Neutrophil (primary cell): ENCODE results near the gene POU1F1.

Experiments
- H3K27ac ChIP-seq: fragments of 200-600 bp; sonication (generic); 2 replicates; pipeline ENCODE4 v1.5.1; 2016; ENCODE audit warnings: mild to moderate bottlenecking, moderate library complexity
- H3K27me3 ChIP-seq: fragments of 200-600 bp; sonication (generic); 2 replicates; pipeline ENCODE4 v1.6.0; 2016; ENCODE audit warnings: mild to moderate bottlenecking
- H3K36me3 ChIP-seq: fragments of 200-600 bp; sonication (generic); 2 replicates; pipeline ENCODE4 v1.5.1; 2017
- H3K4me1 ChIP-seq, 2 experiments: fragments of 200-600 bp in 1 of 2; sonication (generic) in 1 of 2; 1 replicate in 1 of 2; 2 replicates in 1 of 2; pipeline versions ENCODE4 v1.5.1 to v1.6.1; 2013 to 2016; ENCODE audit warnings: low read depth in 1 of 2, low read length in 1 of 2, mild to moderate bottlenecking in 1 of 2, moderate library complexity in 1 of 2; ENCODE audit not compliant: control insufficient read depth in 1 of 2, insufficient read depth in 1 of 2
- H3K4me3 ChIP-seq, 2 experiments: fragments of 200-600 bp in 1 of 2; sonication (generic) in 1 of 2; 1 replicate in 1 of 2; 2 replicates in 1 of 2; pipeline ENCODE4 v1.5.1; 2013 to 2016; ENCODE audit warnings: low read depth in 1 of 2, low read length in 1 of 2, mild to moderate bottlenecking in 1 of 2, moderate library complexity in 1 of 2
- H3K9me3 ChIP-seq: fragments of 200-600 bp; sonication (generic); 2 replicates; pipeline ENCODE4 v1.5.1; 2016
- TF ChIP-seq, protein P1 (sequence below): fragments of 200-600 bp; sonication (generic); IDR thresholded peaks from 2 replicates; pipeline ENCODE4 v1.5.1; 2016; ENCODE audit warnings: antibody characterized with exemption

POU1F1 gene

DNA sequence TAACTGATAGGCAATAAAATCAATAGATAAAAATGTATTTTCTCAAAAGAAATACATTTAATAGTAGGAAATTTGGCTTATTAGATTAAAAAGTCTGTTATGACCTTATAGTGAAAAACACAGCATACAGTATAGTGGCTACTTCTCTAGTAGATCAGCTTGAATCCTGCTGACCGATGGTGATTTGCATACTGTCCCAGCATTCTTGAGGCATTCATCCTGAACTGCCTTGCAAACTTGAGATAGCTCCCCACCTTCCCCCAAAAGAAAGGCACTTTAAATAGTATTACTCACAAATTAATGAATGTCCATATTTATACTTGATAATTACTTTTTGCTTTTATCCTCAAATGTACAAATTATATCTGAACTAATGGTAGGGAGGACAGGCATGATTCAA is 42.6 kb downstream of the POU1F1 start:
- Histone ChIP-seq H3K27ac (no peak overlapping the region), H3K4me1 (peaks cover 3 to 4% of the 10 kb centered on the region in 2 experiments), H3K36me3 (peaks cover 3% of the 10 kb centered on the region), H3K27me3 (no peaks in the 10 kb centered on the region), H3K9me3 (no peaks in the 10 kb centered on the region), H3K4me3 (no peak overlapping the region)
- TF ChIP-seq, protein P1, sequence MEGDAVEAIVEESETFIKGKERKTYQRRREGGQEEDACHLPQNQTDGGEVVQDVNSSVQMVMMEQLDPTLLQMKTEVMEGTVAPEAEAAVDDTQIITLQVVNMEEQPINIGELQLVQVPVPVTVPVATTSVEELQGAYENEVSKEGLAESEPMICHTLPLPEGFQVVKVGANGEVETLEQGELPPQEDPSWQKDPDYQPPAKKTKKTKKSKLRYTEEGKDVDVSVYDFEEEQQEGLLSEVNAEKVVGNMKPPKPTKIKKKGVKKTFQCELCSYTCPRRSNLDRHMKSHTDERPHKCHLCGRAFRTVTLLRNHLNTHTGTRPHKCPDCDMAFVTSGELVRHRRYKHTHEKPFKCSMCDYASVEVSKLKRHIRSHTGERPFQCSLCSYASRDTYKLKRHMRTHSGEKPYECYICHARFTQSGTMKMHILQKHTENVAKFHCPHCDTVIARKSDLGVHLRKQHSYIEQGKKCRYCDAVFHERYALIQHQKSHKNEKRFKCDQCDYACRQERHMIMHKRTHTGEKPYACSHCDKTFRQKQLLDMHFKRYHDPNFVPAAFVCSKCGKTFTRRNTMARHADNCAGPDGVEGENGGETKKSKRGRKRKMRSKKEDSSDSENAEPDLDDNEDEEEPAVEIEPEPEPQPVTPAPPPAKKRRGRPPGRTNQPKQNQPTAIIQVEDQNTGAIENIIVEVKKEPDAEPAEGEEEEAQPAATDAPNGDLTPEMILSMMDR = no peak

DNA sequence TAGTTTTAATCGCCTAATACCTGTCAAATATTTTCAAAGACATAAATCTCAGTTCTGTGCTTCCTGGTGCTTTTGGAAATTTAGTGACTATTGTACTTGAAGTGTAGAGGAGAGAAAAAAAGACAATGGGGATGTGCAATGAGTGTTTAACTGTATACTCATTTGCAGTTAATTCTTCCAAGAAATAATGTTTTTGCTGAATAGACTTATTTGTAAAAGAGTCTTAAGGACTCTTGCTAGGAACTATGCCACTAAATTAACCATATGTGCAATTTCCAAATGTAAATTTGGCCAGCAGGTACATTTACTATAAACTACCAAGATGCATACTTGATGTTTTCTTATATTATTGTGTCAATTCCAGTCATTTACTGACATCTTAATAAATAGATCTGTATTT is 47.3 kb downstream of the POU1F1 start:
- no peak overlapping the region for H3K4me3 ChIP-seq
- H3K27me3 ChIP-seq = peaks cover 19% of the 10 kb centered on the region
- no peaks in the 10 kb centered on the region for H3K36me3 ChIP-seq
- peaks cover 15 to 21% of the 10 kb centered on the region in 2 experiments for H3K4me1 ChIP-seq
- H3K9me3 ChIP-seq = no peaks in the 10 kb centered on the region
- TF ChIP-seq, protein P1 = no peak
- no peak overlapping the region for H3K27ac ChIP-seq

DNA sequence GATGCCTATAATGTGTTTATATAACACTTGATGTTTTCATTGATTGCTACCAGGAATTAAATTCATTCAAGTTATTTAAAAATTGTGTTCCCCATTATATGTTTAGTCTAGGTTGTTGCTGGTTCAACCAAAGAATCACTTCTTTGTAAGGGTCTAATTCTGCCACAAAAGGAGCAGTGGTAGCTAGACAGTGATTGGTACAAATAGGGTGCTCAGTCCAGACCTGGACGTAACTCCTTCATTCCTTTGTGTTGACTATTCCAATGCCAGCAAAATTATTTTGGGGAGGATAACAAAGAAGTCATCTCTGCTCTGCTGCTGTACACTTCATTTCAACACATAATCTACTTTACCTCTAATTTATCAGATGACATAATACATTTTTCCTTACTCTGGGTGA is 48.1 kb downstream of the POU1F1 start:
- peaks cover 15 to 21% of the 10 kb centered on the region in 2 experiments for H3K4me1 ChIP-seq

DNA sequence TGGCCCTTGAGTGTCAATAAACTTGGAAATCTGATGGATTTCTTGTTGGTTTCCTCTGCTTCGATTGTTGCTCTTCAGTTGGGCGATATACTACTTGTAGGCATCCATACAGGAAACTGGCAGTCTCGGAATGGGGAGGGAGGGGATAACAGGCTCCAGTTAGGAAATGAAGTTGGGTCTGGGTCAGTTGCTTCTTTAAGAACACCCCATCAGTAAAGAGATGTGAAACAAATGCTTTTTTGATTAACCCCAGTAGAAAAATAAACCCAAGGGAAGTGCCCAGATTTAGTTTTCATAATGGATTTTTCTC is 48.6 kb downstream of the POU1F1 start:
- no peaks in the 10 kb centered on the region for H3K9me3 ChIP-seq
- TF ChIP-seq, protein P1 = no peak
- no peaks in the 10 kb centered on the region for H3K36me3 ChIP-seq
- peaks cover 15 to 21% of the 10 kb centered on the region in 2 experiments for H3K4me1 ChIP-seq
- peaks cover 30% of the 10 kb centered on the region for H3K27me3 ChIP-seq
- peak overlapping the region; percentile 79 to 89 for H3K4me3 ChIP-seq
- H3K27ac ChIP-seq = peak overlapping the region; percentile 93

More for the DNA sequence above, 48.1 kb downstream of the POU1F1 start:
- Histone ChIP-seq H3K27ac (no peak overlapping the region), H3K9me3 (no peaks in the 10 kb centered on the region), H3K27me3 (peaks cover 26% of the 10 kb centered on the region), H3K4me3 (peak overlapping the region; percentile 79 to 89), H3K36me3 (no peaks in the 10 kb centered on the region)
- TF ChIP-seq, protein P1 = no peak

DNA sequence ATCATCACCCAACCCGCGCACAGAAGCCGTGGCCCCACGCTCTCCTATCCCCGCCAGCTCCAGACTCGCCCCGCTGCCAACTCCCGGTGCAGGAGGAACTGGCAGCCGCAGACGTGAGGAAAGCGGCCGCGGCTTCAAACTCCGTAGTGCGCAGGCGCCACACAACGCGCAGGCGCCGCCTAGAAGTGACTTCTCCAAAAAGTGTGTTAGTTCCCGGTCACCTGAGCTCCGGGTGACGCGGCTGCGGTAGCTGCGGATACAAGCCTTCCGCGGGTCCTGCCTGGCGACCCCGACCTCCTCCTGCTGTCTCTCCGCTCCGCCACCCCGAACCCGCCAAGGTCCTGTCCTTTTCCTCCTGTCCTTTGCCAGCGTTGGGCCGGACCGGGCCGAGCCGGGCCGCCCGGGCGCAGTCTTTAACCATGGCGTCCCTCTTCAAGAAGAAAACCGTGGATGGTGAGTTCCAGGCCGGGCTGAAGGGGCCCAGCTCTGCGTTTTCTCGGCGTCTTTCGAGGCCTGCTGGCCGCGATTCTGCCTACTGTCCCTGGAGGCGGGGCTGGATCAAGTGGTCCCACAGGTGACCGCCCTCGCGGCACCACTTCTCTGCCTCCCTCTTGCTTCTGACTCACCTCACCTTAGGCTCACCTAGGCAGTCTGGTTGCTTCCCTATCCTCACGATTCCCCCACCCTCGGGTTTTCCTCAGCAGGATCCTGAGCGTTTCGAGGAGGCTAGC is 49.1 kb downstream of the POU1F1 start, which contains the start of gene CHMP2B:
CHMP2B (plus strand) TSS at position 206 of the 731 bp plus-strand sequence; CDS start at position 420, 214 bp downstream.
- TF ChIP-seq, protein P1 = no peak
- Histone ChIP-seq H3K9me3 (no peaks in the 10 kb centered on the region), H3K4me3 (peak within 1 kb of the TSS; percentile 79 to 89), H3K27me3 (peaks cover 35% of the 10 kb centered on the region), H3K4me1 (peaks cover 15 to 21% of the 10 kb centered on the region in 2 experiments), H3K36me3 (no peaks in the 10 kb centered on the region), H3K27ac (peak within 1 kb of the TSS; percentile 93)
